HG02571 (cell line): ENCODE measurements around the gene ANKRD33B.
"Not testable (repeated sequence)": the region's sequence is repeated elsewhere in the genome, so short reads cannot be mapped to it uniquely, and the experiment has no call there.

Experiments used
- ATAC-seq: cut with Tn5 transposase; IDR thresholded peaks from one replicate; pipeline ENCODE4 v1.9.1; 2021; ENCODE audit warnings: mild to moderate bottlenecking, moderate library complexity; ENCODE audit not compliant: unreplicated experiment

Gene ANKRD33B

GRCh38 chr5:10653751-10654400 lies 90.0 kb downstream of the ANKRD33B start:
- ATAC-seq = no peak

GRCh38 chr5:10654566-10654965 lies 90.7 kb downstream of the ANKRD33B start:
- ATAC-seq = no peak

GRCh38 chr5:10655161-10655971 lies 91.5 kb downstream of the ANKRD33B start:
- ATAC-seq = peak; percentile 85

- no peak for ATAC-seq
Measured at GRCh38 chr5:10655972-10656830, 92.3 kb downstream of the ANKRD33B start.

- ATAC-seq = no peak
Measured at GRCh38 chr5:10658265-10658664, 94.4 kb downstream of the ANKRD33B start.

- no peak for ATAC-seq
Measured at GRCh38 chr5:10660135-10660534, 96.3 kb downstream of the ANKRD33B start.

- no peak for ATAC-seq
Measured at GRCh38 chr5:10660720-10661387, 97.0 kb downstream of the ANKRD33B start.

GRCh38 chr5:10661401-10661800 lies 97.5 kb downstream of the ANKRD33B start:
- no peak for ATAC-seq

- no peak for ATAC-seq
Measured at GRCh38 chr5:10662083-10662482, 98.2 kb downstream of the ANKRD33B start.

- ATAC-seq = no peak
Measured at GRCh38 chr5:10662661-10663488, 99.0 kb downstream of the ANKRD33B start.

- ATAC-seq = no peak
Measured at GRCh38 chr5:10663489-10664179, 99.8 kb downstream of the ANKRD33B start.

GRCh38 chr5:10664180-10664769 lies 100.4 kb downstream of the ANKRD33B start:
- ATAC-seq = not testable (repeated sequence)

GRCh38 chr5:10665799-10666198 lies 101.9 kb downstream of the ANKRD33B start:
- ATAC-seq = no peak

GRCh38 chr5:10666531-10667299 lies 102.8 kb downstream of the ANKRD33B start:
- ATAC-seq = no peak

GRCh38 chr5:10667431-10668057 lies 103.7 kb downstream of the ANKRD33B start:
- ATAC-seq = no peak

GRCh38 chr5:10668697-10669096 lies 104.8 kb downstream of the ANKRD33B start:
- no peak for ATAC-seq

- no peak for ATAC-seq
Measured at GRCh38 chr5:10669983-10670382, 106.1 kb downstream of the ANKRD33B start.
